Measurements from ENCODE around the gene ZNF362.

ZNF362 gene

DNA sequence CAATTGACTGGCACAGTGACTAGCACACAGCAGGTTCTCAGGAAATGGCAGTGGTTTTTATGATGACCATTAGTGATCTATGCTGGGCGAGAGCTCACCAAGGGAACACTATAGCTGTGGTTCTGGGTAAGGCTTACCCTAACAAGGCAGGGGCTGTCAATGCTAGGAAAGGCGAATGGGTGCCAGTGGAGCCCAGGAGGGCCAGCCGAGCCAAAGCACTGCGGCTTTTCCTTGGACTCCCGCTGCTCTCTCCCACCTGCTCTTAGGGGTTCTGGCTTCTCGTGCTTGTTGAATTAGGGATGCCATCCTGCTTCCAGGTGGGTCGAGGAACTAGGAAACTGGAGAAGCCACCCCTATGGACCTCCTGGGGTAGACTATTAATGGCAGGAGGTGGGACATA is 74.6 kb downstream of the ZNF362 start:
- DNase-seq: no peak

DNA sequence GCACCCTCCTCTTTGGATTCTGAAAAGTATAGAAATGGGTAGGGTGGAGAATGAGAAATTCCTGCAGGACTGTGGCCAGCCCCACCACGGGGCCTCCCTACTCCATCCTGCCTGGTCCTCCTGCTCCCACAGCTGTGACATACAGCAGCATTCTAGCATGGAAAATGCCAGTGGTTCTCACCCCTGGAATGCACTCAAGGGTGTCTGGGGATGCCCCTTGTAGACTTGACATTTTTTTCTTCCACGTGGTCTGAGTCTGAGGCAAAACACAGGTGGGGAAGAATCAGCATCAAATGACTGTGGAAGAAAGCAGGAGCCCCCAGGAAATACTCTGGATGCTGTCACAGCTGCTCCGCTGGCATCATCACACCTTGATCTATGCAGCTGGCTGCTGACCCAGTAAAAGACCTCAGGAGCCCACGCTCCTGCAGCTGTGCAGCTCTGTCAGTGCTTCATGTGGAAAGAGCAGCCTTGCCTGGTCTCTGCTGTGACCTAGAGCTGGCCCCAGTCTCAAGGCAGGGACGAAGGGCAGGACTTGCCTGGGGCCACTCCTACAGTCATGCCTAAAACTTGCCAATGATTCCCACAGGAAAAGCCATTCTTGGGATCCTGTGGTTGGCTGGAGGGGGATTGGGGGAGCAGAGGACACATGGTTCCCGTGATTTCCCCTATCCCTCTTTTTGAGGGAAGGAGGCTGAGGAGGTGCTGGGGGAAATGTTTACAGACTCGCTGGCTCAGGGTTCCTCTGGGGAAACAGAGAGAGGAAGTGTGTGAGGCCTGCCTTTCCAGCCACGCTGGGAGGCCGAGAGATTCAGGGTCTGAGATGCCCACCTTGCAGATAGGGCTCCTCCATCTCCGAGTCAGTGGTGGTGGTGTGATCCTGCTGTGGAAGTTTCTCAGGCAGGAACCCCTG is 75.4 kb downstream of the ZNF362 start:
- DNase-seq: no peak

DNA sequence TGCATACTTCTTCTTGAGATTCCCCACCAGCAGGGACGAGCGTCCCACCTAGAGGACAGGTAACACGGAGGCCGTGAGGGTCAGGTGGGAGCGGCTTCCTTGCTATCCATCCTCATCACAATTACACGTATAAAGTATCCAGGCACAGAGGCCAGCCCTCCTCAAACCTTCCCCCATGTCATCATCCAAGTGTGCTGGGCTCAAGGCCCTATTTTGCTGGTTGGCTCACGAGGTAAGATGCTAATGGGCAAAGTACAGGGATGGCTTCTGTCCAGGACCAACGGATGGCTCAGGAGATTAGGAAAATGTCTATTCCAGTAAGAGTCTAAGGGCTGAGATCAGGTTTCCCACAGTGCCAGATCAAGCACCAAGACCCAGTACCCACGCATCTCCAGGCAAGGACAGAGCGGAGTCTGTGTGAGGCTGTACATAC is 76.1 kb downstream of the ZNF362 start:
- DNase-seq: no peak

DNA sequence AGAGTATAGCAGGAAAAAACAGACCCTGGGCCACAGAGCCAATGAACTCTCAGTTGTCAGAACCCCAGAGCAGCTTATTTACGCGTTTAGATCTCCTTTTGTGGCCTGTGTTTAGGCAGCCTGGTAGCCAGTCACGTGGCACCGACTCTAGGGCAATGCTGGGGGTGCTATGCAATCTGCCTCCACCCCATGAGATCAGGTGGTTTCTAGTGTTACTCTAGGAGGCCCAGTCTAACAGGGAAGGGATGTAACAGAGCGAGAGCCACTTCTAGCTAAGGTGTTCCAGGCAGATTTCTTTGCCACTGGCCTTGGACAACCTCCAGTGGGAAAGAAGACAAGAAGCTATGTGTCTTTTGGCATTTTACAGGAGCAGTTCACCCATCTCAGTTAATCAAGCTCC is 76.6 kb downstream of the ZNF362 start:
- no peak for DNase-seq

DNA sequence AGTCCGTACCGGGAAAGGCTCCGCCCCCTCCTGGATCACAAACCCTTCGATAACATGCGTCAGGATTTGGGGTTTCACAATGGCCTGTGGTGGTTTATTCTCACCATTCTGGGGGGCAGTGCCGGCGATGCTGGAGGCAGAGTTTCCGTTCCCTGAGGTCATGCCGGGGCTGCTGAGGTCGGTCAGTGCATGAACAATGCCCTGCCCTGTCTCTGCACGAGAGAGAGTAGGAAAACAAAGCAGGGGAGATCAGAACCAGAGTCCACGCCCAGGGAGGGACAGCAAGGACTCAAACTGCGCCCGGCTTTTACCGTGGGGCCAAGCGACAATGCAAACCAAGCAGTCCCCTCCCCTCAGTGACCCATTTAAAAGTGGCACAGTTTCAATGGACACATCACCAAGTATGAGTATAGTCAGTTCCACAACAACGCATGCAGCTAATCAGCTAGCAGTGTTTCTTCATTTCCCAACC is 77.8 kb downstream of the ZNF362 start:
- no peak for DNase-seq

DNA sequence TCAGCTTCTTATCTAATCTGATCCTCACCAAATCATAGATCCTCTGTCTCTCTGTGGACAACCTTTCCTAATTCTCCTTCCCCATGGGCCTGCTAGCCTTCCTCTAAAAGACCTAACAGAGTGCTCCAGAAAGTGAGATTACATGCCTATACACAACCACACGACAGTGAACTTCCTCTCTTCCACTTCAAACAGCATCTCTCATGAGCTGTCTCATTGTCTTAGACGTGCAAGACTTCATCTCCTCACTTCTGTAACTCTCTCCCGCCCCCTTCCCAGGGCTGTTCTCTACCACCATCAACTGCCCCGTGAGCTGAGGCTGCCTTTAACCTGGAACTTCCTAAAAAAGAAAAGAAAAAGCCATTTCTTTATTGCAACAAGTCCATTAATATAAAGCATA is 78.7 kb downstream of the ZNF362 start:
- peak; percentile 9 to 21 for DNase-seq

DNA sequence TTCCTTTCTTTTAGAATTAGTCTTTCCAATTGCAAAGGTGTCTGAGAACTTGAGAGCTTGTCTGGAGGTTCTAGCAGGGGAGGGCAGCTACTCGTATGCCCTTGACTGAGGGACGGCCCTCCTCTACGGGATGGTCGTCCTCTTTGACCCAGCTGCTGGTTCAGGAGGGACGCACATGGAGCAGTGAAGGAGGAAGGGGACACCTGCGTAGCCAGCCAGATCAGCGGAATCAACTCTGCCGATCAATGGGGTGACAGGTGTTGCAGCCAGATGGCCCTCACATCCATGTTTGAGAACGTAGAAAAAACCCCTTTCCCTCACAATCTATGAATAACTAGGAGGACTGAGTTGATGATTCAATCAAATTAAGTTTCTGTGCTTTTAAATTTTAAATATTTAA is 80.3 kb downstream of the ZNF362 start:
- no peak for DNase-seq

DNA sequence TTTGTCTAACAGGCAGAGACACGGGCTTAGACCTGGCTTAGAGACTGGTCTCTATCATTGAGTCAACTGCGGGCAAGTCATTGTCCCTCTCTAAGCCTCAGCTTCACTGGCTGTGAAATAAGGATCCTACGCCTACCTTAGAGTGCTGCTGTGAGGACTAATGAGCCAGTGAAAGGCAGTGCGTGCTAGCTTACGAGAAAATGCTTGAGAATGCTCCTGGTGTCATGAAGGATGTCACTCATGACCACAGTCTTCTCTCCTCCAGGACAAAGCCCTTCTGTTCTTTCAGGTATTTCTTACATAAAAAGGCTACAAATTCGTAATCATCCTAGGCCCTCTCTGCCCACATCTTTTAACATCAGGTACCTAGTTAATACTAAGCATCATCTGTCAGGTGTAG is 81.1 kb downstream of the ZNF362 start:
- no peak for DNase-seq

DNA sequence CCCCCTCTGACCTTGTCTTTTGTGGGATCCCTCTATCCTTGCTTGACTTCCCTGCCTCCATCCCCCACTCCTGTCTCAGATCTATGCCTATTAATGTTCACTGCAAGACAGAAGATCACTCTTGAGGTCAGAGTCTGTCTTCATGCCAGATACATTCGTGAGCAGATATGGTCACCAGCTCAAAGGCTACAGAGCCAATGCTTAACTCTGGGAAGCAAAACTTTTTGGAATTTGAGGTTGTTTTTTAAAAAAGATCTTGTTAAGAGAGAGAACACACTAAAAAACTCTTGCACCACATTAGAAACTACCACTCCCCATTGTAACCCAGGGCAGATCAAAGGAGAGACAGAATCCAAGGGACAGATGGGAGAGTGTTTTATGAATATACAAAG is 81.8 kb downstream of the ZNF362 start:
- no peak for DNase-seq

DNA sequence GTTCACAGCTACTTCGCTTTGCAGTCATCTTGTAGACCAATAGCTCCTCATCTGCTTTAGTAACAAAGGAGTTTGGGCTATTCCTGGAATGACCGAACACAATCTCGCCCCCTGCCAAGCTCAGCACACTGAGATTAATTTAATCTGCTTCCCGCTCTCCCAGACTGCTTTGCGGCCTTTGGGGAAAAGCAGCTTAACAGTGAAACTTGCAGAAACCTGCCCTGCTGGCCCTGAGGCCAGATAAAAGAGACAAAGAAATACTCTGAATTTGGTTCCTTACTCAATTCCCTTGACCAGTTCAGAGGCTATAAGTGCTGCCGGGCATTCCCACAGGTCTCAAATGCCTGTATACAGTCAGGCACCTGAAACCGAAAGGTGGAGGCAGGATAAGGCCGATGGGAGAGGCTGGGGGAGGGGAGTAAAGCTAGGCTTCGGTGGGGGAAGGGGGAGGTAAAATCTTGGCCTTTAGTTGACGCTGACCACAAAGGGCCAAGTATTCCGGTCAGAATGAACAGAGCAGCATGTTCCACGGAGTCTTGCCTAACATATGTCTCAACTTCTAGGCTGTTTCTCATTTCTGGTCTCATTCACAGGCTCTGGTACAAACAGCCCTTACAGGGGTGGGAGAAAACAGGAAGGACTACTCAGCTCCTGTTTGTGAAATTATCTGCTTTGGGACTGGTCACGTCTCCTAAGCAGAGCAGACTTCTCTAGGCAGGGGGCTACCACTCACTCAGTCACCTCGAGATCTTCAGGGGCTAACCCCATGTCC is 82.3 kb downstream of the ZNF362 start:
- DNase-seq: peak; percentile 92 to 97

DNA sequence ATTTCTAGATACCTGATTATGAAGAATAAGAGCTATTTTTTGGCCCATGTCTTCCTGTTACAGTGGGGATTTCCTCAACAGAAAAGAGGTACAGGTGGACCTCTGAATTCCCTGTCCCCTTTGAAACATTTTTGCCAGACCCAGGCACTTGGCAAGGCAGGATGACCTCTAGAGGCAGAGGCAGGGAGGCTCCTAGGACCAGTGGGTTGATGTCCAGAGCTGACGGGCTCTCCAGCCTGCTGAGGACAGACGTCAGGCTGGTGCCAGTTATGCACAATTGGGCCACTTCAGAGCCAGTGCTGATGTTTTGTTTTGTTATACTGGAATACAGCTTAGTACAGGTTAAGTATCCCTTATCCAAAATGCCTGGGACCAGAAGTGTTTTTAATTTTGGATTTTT is 83.1 kb downstream of the ZNF362 start:
- no peak for DNase-seq

DNA sequence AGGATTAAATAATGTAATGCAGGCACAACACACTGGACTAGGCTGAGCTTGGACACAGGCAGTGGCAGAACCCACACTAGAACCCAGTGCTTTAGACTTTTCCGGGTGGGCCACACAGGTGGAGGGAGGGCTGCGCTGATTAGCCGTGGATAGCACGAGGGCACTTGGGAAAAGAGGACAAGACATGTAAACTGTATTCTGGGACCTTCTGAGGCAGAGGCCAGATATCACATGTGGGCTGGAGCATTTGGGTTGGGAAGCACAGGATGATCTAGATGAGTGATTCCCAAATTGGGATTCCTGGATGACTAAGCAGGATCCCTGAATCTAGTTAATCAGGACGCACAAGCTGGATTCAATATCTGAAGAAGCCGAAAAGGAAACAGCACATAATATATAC is 84.9 kb downstream of the ZNF362 start:
- no peak for DNase-seq

DNA sequence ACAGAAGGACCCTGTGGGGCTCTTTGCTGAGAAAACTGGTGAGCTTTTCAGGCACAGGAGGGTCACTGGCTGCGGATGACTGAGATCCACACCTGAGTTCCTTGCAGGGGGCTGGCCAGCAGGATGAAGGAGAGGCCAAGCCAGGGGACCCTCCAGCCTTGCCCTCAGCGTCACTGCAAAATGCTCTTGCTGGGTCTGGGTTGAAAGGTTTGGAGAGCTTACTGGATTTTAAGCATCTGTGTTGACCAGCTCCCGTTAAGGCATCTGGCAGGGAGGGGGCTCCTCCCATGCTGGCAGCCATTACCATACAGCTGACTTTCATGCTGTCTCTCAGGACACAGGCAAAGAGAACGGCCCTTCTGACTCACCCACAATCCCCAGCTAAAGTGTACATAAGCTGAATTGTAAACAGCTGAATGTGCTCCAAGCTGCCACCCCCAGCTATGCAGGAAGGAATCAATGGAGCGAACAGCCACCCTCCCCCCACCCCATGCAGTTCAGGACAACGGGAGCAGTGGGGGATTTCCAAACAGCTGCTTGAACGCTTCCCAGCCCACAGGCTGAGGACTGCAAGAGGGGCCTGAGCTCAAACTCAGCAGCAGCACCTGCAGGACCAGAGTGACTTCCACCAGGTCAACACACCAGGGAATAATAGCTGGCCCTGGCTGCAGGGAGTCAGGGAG is 85.9 kb downstream of the ZNF362 start:
- DNase-seq: no peak

DNA sequence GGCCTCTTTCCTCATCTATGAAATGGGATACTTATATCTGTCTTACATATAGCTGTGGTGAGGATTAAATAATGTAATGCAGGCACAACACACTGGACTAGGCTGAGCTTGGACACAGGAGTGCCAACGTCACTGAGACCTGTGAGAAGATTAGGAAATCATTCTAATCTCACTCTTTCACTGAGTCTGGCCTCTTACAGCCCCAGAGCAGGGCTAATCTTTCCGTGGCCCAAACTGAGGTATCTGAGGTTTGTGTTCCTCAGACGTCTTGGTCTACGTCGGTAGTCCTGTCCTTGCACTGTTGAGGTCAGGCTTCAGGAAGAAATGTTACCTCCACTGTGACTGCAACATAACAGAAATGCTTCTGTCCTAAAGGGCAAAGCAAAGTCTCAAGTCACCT is 87.2 kb downstream of the ZNF362 start:
- DNase-seq: no peak

DNA sequence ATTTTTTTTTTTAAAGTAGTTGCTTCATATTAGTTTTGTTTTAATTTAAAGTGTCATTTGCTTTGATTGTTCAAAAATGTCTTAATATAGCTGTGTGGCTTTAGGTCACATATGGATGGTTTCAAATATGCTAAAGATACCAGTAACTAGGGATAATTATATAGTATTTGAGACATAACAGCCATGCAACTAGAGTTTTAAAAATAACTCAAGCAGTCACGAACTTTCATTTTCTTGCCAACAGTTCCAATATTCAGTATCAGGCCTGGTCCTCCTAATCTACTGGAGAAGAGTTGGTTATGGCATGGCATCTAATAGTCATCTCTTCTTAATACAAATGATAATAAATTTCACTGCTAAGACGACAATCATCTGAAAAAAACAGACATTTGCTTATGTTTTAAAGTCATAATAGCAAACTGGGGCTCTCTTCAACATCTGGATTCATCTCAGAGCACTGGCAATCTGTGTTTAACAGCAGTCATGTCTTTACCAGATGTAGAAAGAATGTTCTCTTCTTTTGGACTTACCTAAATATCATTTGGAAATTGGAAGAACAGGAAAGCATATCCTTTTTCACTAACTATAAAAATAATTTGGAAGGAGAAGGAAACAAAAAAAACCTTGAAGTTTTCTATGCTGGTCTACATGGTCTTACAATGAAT is 88.7 kb downstream of the ZNF362 start:
- DNase-seq: no peak

DNA sequence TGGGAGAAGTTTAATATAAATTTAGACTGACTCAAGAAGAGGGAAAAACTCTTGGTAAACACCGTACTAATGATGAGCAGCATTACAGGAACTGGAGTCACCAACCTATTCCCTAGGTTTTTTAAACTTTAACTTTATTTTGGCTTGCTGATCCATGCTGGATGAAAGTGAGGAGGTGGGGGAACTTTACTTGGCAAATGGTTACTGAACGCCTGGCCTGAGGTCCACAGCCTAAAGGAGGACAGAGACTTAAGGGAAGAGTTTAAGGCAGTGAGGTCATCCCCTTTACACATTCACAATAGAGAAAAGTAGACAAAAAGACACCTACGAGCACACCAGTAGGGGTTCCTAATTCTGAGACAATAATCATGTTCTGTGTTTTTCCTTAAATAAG is 90.2 kb downstream of the ZNF362 start:
- DNase-seq: no peak

DNA sequence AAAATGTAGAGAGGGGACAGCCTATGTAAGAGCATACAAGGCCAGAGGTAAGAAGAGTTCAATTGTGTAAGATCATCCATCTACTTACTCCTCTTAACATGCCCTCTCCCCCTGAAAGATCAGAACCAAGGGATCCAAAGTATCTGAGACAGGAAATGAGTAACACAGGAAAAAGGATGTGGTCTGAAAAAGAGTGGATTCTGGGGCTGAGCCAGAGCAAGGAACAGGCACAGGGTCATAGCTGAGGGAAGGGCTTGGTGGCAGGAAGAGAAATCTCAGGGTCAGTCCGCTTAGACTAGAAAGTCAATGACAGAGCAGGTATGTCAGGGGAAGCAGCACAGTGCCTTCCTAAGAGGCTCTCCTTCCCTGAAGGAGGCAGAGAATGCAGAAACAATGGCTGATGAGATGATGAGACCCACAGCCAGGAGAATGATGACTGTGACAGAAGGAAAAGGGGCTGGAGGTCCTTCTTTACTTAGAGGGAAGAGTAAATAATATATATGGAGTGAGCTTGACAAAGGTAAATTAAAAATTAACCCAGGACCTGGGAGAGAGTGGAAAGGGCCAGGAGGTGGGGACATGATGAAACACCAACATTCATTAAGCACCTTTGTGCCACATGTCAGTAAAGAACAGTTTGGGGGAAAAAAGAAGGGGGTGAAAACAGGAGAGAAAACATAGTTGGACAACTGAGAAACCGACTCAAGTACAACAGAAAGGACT is 90.8 kb downstream of the ZNF362 start:
- DNase-seq: peak; percentile 22 to 36

DNA sequence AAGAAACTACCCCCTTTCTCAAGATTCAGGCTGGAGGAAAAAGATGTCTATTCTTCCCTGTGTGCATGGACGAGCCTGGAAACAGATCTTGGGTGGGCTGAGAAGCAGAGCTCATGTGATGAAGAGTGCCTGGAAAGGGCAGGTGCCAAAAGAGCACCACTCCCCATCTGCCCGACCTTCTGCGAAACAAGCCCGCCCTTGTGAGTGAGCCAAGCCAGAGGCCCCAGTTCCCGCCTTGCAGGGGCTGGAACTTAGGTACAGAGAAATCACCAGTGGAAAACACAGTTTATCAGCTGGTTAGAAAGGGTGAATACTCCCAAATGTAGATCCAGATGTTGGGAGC is 91.3 kb downstream of the ZNF362 start:
- DNase-seq: no peak

DNA sequence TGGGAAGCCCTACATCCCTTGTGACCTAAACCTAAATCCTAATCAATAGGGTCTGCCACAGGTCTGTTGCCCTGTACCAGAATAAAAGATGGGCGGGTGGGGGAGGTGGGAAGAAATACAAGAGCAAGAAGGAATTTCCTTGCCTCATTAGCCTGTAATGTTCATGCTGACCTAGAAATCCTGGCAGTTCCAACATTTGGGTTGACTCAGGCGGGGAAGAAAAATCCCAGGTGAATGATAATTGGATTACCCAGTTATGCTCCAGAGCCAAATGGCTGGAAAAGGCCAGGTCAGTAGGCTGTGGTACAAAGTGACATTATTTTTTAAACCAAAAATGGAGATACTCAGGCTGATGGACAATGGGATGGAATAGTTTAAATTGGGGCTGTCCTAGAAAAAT is 91.9 kb downstream of the ZNF362 start:
- DNase-seq: no peak

DNA sequence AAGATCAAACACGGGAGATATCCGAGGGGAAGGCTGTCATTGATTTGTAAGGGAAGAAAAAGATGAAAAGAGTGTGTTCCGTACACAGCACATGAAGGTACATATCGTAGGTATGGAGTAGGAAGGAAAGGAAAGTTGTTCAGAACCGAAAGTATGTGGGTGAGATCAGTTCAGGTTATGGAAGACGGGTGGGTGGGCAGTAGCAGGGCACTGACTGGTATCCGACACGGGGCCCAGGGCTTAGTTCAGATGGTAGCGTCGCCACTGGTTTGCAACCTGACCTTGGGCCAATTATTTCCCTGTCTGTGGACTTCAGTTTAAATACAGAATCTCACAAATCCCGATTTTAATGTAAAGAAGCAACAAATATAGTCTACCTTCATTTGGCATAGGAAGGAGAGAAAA is 92.4 kb downstream of the ZNF362 start:
- DNase-seq: no peak

DNA sequence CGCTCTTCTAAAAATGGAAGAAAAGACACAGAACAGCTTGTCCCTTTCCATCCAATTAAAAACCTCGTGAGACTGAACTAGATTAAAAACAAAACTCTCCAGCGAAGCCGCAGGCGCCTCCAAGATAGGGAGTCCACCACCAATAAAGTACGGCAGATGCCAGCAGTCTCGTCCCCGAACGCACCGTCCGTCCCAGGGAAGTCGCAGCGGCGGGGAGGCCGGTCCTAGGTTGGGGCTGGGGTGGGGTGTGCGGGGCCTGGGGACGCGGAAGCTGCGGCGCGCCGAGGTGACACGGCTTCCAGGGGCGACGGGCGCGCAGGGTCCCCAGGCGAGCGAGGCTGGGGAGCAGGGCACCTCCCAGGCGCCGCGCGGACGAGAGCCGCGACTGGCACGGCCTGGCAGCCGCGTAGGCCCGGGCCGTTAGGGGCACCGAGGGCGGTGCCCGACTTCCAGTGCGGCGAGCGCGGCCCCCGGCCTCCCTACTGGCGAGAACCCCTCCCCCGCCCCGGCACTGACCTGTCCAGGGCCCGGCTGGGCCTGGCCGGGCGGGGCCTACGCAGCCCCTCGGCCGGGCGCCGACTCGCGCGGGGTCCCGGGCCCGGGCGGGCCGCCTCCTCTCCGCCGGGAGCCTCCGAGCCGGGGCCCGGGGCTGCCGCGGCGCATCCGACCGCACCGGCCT is 92.9 kb downstream of the ZNF362 start:
- DNase-seq: peak in 1 of 2 experiments; percentile 21

Data from AML-193 (cell line).